SJSA1 (cell line): Measurements from ENCODE around the gene EMILIN3. TPM values are rescaled to one million over a fixed set of nuclear protein-coding genes. Genes with fewer than 3 reads are reported as not detected.

Experiments used
- DNase-seq, 2 experiments: peaks; one replicate each; pipeline ENCODE4 v3.0.0-alpha.2; 2015 to 2020; ENCODE audit warnings: low spot score in 2 of 2, low read depth in 1 of 2
- H3K27ac ChIP-seq: fragments of 250-450 bp; sonication (Bioruptor Pico); 2 replicates; pipeline ENCODE4 v1.5.1; 2020; ENCODE audit warnings: mild to moderate bottlenecking, moderate library complexity
- H3K27me3 ChIP-seq: fragments of 250-450 bp; sonication (Bioruptor Pico); replicated peaks from 2 replicates; pipeline ENCODE4 v1.5.1; 2020; ENCODE audit warnings: mild to moderate bottlenecking, moderate library complexity
- H3K36me3 ChIP-seq: fragments of 250-450 bp; sonication (Bioruptor Pico); 2 replicates; pipeline ENCODE4 v1.5.1; 2020; ENCODE audit warnings: mild to moderate bottlenecking
- H3K4me1 ChIP-seq: fragments of 250-450 bp; sonication (Bioruptor Pico); replicated peaks from 2 replicates; pipeline ENCODE4 v1.6.1; 2021; ENCODE audit warnings: mild to moderate bottlenecking
- H3K4me3 ChIP-seq: fragments of 250-450 bp; sonication (Bioruptor Pico); 2 replicates; pipeline ENCODE4 v1.5.1; 2020; ENCODE audit warnings: mild to moderate bottlenecking
- H3K9me3 ChIP-seq: fragments of 250-450 bp; sonication (Bioruptor Pico); replicated peaks from 2 replicates; pipeline ENCODE4 v1.5.1; 2020; ENCODE audit warnings: mild to moderate bottlenecking
- total RNA-seq: library from RNA; depleted of rRNA; stranded (reverse); fragments of >200 nt; shearing (Covaris generic); gene quantifications from 2 replicates; pipeline ENCODE4 v1.2.3, GENCODE V29; 2014

EMILIN3 gene
- total RNA-seq, 1 experiment from 2014 or later, result not detected

- H3K27me3 ChIP-seq, result no peaks in the 10 kb centered on the region
- H3K4me1 ChIP-seq, result peaks cover 3% of the 10 kb centered on the region
- no peaks in the 10 kb centered on the region for H3K9me3 ChIP-seq
- H3K27ac ChIP-seq, result no peak within 1 kb of the TSS
- H3K36me3 ChIP-seq, result no peaks in the 10 kb centered on the region
- DNase-seq, result no peak
- H3K4me3 ChIP-seq, result no peak within 1 kb of the TSS
Observed at GRCh38 chr20:41340327-41341055, 26.1 kb downstream of the EMILIN3 start, which contains the start of gene LPIN3. Gene LPIN3 (plus strand): TSS chr20:41340821. CDS start chr20:41345804, 4,983 bp downstream.

GRCh38 chr20:41339957-41340326 is 26.7 kb downstream of the EMILIN3 start:
- H3K27me3 ChIP-seq, result no peaks in the 10 kb centered on the region
- H3K4me3 ChIP-seq, result no peak overlapping the region
- no peak overlapping the region for H3K27ac ChIP-seq
- peaks cover 4% of the 10 kb centered on the region for H3K4me1 ChIP-seq
- H3K36me3 ChIP-seq, result no peaks in the 10 kb centered on the region
- no peaks in the 10 kb centered on the region for H3K9me3 ChIP-seq
- DNase-seq, result peak; percentile 66

- no peak overlapping the region for H3K27ac ChIP-seq
- H3K9me3 ChIP-seq, result no peaks in the 10 kb centered on the region
- no peaks in the 10 kb centered on the region for H3K27me3 ChIP-seq
- peaks cover 17% of the 10 kb centered on the region for H3K4me1 ChIP-seq
- H3K4me3 ChIP-seq, result no peak overlapping the region
- DNase-seq, result no peak
- no peaks in the 10 kb centered on the region for H3K36me3 ChIP-seq
Observed at GRCh38 chr20:41336711-41337492, 29.7 kb downstream of the EMILIN3 start.

DNA sequence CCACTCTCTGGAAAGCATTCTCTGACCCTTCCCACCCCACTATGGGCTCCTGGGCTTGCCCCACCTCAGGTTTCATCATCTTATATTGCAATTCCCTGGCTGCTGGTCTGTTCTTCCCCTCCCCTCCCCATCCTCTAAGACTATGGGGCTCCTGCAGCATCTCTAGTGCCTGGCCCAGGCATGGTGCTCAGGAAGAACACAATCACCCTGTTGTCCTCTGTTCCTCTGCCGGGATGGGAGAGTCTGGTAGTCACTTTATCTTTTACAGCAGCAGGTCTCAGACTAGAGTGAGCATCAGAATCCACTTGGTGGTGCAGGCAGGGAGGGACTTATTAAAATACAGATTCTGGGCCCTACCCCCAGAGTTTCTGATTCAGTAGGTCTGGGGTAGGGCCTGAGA is 31.0 kb downstream of the EMILIN3 start:
- no peaks in the 10 kb centered on the region for H3K9me3 ChIP-seq
- no peak for DNase-seq
- H3K4me1 ChIP-seq, result peaks cover 17% of the 10 kb centered on the region
- no peak overlapping the region for H3K27ac ChIP-seq
- no peaks in the 10 kb centered on the region for H3K36me3 ChIP-seq
- H3K27me3 ChIP-seq, result no peaks in the 10 kb centered on the region
- no peak overlapping the region for H3K4me3 ChIP-seq

- Histone ChIP-seq H3K36me3 (no peaks in the 10 kb centered on the region), H3K4me3 (no peak overlapping the region), H3K4me1 (peaks cover 22% of the 10 kb centered on the region), H3K27ac (peak overlapping the region; percentile 16), H3K9me3 (no peaks in the 10 kb centered on the region), H3K27me3 (no peaks in the 10 kb centered on the region)
- no peak for DNase-seq
Observed at GRCh38 chr20:41334443-41335421, 31.9 kb downstream of the EMILIN3 start.

GRCh38 chr20:41334036-41334435 is 32.6 kb downstream of the EMILIN3 start:
- H3K4me3 ChIP-seq, result no peak overlapping the region
- H3K27me3 ChIP-seq, result no peaks in the 10 kb centered on the region
- peaks cover 29% of the 10 kb centered on the region for H3K4me1 ChIP-seq
- no peaks in the 10 kb centered on the region for H3K9me3 ChIP-seq
- peak in 1 of 2 experiments; percentile 61 for DNase-seq
- H3K27ac ChIP-seq, result peak overlapping the region; percentile 16; the same call in 1 of the 2 replicates
- H3K36me3 ChIP-seq, result no peaks in the 10 kb centered on the region

- Histone ChIP-seq H3K9me3 (no peaks in the 10 kb centered on the region), H3K27ac (no peak overlapping the region), H3K4me3 (no peak overlapping the region), H3K36me3 (no peaks in the 10 kb centered on the region), H3K27me3 (no peaks in the 10 kb centered on the region), H3K4me1 (peaks cover 34% of the 10 kb centered on the region)
- DNase-seq, result no peak
Observed at GRCh38 chr20:41331731-41332130, 34.9 kb downstream of the EMILIN3 start.

DNA sequence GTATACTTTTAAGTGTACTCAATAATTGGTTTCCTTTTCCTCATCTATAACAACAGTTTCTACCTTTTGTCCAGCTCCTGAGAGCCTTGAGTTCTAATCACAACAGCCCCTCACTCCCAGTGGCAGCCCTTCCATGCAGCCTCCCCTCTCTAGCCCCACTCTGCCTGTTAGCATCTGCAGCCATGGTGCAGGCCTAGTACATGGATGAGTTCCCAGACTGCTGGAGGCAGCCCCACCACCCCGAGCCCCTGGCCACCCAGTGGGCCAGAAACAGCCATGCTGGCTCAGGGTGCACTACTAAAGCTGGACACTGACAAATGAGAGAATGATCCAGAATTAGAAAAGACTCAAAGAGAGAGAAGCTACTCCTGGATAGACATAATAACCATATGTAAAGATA is 35.7 kb downstream of the EMILIN3 start:
- Histone ChIP-seq H3K9me3 (no peaks in the 10 kb centered on the region), H3K27ac (no peak overlapping the region), H3K4me1 (peaks cover 34% of the 10 kb centered on the region), H3K36me3 (no peaks in the 10 kb centered on the region), H3K27me3 (no peaks in the 10 kb centered on the region), H3K4me3 (no peak overlapping the region)
- DNase-seq, result no peak

- H3K4me1 ChIP-seq, result peaks cover 34% of the 10 kb centered on the region
- H3K27ac ChIP-seq, result peak overlapping the region; percentile 82
- no peaks in the 10 kb centered on the region for H3K36me3 ChIP-seq
- no peak overlapping the region for H3K4me3 ChIP-seq
- no peaks in the 10 kb centered on the region for H3K27me3 ChIP-seq
- no peaks in the 10 kb centered on the region for H3K9me3 ChIP-seq
- DNase-seq, result no peak
Observed at GRCh38 chr20:41330343-41330720, 36.3 kb downstream of the EMILIN3 start.

DNA sequence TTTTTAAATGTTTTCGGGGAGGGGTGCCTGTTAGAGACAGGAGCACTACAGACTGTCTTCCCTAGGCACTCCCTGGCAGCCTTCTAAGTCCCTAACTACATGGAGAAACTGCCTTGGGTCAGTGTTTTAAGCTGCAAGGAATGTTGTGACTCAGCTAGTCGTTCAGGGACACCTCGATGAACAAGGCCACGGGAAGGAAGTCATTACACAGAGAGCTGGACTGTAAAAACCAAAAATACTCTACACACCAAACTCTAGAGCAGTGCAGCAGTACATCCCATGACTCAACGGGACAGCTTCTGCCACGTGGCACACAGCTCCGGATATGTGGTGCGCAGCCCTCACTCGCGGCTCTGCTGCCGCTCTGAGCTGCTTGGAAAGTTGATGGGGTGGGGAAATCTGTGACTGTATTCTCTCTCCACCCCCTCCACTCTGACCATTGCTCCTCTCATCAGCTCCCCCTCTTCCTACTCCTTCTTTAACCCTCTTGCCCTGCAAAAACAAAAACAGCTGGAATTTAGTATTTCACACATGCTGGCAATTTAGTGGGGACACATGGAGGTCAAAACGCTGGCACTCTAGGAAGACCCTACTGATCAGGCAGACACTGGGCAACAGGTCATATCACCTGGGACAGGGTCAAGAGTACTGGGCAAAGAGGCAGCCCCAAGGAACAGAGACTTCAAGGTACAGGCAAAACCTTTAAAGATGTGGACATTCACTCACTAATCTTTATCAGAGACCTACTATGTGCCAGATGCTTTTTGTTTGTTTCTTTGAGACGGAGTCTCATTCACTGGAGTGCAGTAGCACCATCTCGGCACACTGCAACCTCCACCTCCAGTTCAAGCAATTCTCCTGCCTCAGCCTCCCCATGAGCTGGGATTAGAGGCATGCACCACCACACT is 36.9 kb downstream of the EMILIN3 start:
- peaks cover 32% of the 10 kb centered on the region for H3K4me1 ChIP-seq

DNA sequence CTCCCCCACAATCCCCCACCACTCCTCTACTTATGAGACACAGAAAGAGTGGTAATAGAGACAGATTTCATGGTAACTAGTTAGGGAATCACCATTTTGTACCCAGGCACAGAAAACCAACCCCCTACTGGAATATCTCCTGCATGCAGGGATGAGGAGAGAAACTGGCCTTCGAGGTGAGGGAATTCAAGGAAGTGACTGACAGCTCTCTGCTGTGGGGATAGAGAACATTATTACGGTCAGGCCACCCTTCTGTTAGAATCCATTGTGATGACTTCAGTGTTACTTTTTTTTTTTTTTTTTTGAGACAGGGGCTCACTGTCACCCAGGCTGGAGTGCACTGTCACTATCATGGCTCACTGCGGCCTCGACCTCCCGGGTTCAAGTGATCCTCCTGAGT is 39.4 kb downstream of the EMILIN3 start:
- Histone ChIP-seq H3K27ac (no peak overlapping the region), H3K4me3 (no peak overlapping the region), H3K36me3 (no peaks in the 10 kb centered on the region), H3K27me3 (no peaks in the 10 kb centered on the region), H3K4me1 (peaks cover 21% of the 10 kb centered on the region), H3K9me3 (no peaks in the 10 kb centered on the region)
- DNase-seq, result no peak

More for the DNA sequence above, 36.9 kb downstream of the EMILIN3 start:
- Histone ChIP-seq H3K36me3 (no peaks in the 10 kb centered on the region), H3K27ac (peak overlapping the region; percentile 82), H3K9me3 (no peaks in the 10 kb centered on the region), H3K27me3 (no peaks in the 10 kb centered on the region), H3K4me3 (no peak overlapping the region)
- peak; percentile 90 to 92 for DNase-seq

DNA sequence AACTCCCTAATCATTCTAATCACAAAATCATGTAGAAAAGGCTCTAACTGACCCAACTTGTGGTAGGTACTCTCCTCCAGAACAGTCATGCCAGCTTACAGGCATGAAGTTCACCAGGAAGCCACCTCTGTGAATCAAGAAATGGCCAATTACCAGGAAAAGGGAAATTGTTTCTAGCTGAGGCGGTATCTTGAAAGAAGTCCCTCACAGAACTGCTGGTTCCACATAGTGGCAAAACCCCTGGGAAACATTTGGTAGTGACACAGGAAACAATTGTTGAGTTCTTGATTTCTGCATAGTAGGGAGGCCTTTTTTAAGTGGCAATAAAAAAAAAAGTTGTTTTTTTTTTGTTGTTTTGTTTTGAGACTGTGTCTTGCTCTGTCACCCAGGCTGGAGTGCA is 45.6 kb downstream of the EMILIN3 start:
- H3K27ac ChIP-seq, result no peak overlapping the region
- H3K4me3 ChIP-seq, result no peak overlapping the region
- no peak for DNase-seq

DNA sequence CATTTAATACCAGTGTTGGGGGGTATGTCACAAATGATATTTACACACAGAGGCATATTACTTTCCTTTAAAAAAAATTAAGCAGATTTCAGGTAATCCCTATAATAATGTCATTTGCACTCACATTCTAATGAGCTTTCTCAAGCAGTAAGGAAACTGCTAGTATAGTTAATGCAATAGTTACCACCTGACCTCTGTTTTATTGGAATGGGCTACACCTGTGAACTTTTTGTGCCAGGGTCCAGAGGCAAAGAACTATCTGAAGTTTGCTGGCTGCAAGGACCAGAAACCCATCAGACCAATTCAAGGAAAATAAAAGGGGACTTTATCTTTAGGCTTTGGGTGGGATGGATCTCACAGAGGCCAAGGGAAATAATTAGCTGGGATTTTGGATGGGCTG is 46.2 kb downstream of the EMILIN3 start:
- DNase-seq, result no peak
- Histone ChIP-seq H3K4me3 (no peak overlapping the region), H3K27ac (no peak overlapping the region), H3K27me3 (no peaks in the 10 kb centered on the region), H3K36me3 (no peaks in the 10 kb centered on the region), H3K9me3 (no peaks in the 10 kb centered on the region), H3K4me1 (peaks cover 16% of the 10 kb centered on the region)

More for the DNA sequence above, 45.6 kb downstream of the EMILIN3 start:
- Histone ChIP-seq H3K27me3 (no peaks in the 10 kb centered on the region), H3K4me1 (peaks cover 11% of the 10 kb centered on the region), H3K9me3 (no peaks in the 10 kb centered on the region), H3K36me3 (no peaks in the 10 kb centered on the region)
